ENCODE data around the gene E4F1.
"Not testable (repeated sequence)": the region's sequence is repeated elsewhere in the genome, so short reads cannot be mapped to it uniquely, and the experiment has no call there.

E4F1 gene

DNA sequence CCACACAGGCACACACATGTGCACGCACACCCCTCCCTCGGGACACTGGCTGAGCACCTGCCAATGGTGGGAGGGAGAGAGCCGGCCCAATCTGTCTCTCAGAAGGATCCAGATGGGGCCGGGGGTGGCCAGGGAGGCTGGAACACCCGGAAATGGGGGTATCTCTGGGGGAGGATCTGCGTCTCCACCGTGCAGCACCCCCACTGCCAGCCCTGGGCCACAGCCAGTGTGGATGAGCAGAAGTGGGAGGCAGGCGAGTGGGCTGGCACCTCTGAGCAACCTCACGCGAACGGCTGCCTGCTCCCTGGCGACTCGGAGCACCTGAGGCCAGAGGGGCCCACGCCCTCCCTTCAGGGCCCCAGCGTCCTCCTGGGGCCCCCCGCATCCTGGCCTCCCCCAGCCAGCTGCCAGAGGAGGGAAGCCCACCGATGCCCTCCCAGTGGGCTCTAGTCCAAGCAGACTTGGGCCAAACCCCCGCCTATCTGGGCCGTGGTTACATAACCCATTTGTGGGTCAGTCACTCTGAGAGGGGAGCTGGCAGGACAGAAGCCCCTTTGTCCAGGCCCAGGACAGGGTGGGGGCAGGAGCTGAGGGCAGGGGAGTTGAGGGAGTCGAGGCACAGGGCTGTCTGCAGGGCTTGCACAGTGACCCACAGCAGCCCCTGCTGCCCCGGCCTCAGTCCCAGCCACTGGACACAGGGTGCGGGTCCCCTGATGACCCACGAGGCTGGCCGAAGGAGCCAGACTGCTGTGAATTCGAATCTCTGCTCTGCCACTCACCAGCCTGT, 32.5 kb upstream of the E4F1 start:
- DNase-seq = no peak

DNA sequence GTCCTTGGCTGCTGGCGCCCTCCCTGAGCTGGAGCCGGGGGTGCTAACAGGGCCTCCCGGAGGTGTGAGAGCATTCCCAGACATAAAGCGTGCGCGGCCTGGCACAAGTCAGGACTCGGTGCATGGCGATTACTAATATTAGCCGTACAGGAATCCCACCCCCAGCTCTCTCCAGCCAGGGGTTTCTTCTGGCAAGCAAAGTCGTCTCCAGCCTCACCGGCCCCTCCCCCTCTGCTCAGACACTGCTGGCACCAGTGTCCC, 32.0 kb upstream of the E4F1 start:
- DNase-seq = no peak

DNA sequence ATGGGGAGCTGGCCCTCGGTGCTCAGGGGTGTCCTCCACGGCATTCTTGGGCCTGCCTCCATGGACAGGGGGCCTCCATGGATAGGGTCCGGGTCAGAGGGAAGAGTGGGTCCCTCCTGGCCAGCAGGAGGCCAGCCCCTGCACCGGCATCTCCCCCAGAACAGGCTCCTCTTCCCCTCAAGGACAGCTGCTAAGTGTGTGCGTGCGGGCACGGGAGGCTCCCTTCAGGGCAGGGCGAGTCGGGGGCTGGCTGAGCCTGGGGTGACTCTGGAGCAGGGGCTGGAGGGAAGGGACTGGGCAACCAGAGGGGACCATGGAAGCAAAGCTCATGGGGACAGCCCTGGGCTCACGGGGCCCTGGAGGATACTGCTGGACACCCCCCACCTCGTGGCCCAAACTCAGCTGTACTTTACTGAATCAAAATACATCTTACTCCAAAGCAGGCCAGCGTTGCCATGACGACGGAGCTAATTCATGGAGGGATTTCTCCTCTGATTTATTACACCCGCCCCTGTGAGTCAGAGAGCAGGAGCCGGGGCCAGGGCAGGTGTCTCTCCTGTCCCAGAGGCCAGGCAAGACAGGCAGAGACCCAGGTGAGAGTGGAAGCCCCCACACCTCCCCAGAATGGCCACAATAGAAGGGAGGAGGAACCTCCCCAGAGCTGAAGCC, 29.1 kb upstream of the E4F1 start:
- DNase-seq = no peak

DNA sequence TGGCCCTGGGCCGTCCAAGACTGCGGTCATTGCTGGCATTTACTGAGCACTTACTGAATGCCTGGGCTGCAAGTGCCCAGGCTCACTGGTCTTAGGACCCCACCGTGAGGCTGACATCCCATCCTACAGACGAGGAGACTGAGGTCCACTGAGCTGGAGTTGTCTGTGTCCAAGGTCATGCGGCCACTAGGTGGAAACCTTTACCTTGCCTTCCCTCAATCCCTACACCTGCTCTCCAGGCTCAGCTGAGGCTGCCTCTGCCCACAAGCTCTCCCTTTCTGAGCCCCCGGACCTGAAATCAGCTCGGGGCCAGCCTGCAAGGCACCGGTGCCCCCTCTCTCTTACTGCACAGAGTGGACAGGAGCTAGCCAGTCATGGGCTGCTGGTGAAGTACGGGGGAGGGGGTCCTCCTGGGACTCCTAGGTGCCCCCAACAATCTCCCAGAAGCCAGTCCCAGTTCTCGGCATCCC, 28.5 kb upstream of the E4F1 start:
- DNase-seq = peak; percentile 87

DNA sequence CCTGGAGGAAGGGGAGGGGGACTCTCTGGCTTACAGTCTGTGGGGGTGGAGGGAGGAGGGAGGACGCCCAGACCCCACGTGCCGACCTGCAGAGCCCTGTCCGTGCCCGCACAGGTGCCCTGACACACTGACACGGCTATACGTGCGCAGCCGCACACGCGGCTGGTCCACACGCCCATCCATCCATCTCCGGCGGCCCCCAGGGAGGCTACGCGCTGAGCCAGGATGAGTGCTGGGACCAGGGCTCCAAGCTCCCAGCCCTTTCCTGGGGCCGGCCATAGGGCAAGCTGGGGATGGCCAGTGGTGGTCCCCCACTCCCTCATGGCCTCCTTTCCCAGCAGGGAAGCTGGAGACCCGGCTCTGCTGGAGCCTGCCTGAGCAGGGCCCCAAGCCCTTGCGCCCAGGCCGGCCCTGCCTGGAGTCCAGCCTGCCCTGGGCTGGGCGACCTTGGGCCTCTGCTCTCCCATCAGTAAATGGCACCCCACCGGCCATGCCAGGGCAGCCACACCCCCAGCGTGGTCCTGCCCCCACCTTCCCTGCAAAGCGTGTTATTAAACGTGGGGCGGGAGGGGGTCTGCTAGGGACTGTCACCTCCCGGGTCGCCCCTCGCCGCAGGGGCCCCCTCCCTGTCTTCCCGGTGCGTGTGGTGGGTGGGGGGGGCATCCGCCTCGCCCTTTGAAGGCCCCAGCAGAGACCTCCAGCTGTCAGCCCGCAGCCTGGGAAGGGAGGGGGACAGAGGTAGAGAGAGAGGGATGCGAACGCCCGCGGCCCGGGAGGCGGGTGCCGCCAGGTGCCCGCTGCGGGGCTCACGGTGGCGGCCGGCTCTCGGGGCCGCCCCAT, 27.8 kb upstream of the E4F1 start:
- DNase-seq = no peak

DNA sequence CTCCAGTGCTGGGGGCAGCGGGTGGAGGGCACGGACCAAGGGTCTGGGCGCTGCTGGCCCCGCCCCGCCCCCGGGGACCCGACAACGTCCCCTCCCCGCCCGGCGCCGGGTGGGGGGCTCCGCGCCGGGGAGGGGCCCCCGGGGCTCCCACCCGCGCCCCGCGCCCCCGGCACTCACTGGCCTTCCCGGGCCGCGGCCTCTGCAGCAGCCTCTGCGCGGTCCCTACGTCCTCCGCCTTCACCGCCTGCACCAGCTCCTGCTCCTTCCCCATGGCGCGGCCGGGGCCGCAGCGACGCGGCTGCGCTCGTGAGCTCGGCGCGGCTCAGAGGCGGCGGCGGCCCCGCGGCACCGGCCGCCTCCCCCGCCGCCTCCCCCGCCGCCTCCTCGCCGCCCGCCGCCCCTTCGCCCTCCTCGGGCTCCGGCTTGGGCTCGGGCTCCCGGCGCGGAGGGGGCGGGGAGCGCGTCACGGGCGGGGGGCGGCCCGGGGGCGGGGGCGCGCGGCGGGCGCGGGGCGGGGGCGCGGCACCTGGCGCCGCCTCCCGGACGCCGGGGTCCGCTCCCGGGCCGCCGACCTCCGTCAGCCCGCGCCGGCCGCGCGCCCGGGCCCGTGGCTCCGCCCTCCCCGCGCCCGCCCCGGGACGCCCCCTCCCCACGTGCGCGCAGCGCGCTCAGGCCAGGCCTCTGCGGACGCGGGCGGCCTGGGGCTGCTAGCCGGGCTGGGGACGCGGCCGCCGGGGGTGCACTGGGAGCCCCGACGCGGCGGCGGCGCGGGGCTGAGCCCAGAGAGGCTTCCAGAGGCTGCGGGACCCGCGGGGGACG, 27.0 kb upstream of the E4F1 start, which contains the start of gene CASKIN1:
TSS of gene CASKIN1 (minus strand) at position 444 of the 819 bp plus-strand sequence. CDS start at position 271, 173 bp downstream.
- DNase-seq = no peak

DNA sequence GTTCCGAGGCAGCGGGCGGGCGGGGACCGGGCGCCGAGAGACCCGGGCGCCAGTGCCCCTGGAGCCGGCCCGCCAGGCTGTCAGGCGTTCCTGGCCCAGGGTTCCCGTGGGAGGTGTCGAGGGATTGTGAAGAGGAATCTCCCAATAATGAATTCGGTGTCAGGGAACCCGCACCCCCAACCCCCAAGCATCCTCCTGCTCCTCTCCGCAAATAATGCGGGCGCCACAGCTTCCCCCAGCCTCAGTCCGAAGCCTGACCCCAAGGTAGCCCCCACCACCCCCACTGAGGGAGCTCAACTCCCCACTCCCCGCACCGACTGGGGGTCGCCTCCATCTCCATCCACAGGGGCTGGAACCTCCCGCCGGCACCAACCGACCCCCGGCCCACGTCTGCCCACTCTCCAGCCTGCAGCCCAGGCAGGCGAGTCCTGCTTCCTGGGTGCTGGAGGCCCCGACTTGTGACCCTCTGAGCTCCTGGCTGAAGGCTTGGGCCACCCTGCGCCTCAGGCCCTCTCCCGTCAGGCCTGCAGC, 26.3 kb upstream of the E4F1 start:
- DNase-seq = no peak

DNA sequence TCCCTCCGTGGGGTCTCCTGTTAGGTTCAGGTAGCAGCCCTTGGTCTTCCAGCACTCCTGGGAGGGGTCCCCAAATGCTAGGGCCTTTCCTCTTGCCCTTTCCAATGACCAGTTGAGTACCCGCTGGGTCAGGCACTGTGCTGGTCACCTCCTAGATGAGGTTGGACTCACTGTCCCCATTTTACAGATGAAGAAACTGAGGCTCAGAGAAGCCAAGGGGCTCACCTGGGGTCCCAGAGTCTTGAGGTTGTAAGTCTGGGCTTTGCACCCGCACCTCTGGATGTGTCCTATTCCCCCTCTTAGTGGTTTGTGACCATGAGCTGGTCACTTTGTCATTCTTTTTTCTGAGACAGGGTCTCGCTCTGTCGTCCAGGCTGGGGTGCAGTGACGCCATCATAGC, 25.6 kb upstream of the E4F1 start:
- no peak for DNase-seq

DNA sequence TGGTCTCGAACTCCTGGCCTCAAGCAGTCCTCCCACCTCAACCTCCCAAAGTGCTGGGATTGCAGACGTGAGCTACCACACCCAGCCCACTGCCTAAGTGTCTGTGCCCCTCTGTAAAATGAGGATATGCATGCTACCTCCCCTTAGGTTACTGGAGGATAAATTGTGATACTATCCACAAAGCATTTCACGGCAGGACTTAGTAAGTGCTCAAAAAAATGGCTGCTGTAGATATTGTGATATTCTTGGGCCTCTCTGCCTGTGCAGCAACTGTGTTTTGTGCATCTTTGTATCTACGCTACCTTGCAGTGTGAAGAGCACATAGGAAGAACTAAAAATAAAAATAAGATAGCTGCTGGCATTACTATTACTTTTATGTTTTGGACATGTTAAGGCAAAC, 25.1 kb upstream of the E4F1 start:
- DNase-seq = no peak

DNA sequence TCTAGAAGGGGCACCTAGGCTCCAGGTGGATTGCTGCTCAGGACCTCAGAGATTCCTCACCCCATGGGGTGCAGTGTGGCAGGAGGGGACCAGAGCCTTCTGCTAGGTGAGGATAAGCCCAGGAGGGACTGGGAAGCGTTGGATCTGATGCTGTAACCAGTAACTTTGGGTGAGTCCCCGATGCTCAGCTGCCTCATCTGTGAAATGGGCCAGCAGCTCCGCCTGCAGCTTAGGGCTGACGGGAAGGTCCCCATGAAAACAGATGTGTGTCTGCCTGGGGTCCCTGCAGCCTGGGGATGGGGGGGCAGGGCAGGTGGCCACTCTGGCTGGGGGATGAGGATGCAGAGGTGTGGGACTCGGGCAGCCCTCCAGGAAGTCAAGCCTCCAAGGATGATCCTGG, 24.3 kb upstream of the E4F1 start:
- no peak for DNase-seq

DNA sequence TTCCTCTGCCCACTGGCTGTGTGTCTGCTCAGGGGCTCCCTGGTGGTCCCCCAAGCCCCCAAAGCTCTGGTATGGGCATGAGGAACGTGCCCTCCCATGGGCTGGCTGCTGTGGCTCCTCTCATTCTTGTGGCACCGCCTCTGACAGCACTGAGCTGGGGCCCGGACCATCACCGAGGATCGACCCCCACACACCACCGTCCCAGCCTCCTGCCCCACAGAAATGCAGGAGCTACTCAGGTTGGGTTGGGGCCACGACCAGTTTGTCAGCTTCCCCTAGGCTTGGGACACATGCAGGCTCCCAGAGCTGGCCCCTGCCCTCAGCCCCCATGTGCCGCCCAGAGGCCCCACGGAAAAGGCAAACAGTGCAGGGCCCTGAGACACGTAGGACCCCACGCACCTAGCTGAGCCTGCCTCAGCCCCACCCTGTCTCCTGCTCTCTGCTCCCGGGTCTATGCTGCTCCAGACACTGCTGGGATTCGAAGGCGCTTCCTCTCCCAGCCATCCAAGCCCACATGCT, 23.7 kb upstream of the E4F1 start:
- DNase-seq = no peak

DNA sequence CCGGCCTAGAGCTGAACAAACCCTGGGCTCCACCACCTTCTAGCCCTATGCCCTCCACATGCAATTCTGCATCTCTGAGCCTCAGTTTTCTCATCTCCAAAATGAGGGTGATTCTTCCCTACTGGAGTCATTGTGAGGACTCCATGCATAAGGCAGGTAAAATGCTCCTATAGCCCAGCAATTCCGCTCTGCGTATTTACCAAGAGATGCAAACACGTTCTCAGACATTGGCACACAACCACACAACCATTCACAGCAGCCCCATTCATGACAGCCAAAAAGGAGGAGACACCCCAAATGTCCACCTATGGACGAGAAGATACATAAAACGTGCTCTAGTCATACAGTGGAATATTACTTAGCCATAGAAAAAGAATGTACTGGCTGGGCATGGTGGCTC, 23.1 kb upstream of the E4F1 start:
- no peak for DNase-seq

DNA sequence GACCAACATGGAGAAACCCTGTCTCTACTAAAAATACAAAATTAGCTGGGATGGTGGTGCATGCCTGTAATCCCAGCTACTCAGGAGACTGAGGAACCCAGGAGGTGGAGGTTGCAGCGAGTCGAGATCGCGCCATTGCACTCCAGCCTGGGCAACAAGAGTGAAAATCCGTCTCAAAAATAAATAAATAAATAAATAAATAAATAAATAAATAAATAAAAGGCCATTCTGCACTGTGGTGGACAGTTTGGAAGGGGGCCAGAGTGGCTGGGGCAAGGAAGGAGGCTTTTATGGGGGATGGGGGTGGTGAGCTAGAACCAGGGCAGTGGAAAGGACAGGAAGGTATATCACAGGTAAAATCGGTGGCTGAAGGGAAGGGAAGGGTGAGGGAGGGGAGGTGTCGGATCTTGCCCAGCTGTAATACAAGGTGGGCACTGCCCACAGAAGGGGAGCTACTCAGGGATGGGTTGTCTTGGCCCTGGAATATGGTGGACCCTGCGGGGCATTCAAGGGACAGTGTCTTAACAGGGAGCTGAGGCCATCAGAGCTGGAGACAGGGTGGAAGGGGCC, 20.2 kb upstream of the E4F1 start:
- not testable (repeated sequence) for DNase-seq

DNA sequence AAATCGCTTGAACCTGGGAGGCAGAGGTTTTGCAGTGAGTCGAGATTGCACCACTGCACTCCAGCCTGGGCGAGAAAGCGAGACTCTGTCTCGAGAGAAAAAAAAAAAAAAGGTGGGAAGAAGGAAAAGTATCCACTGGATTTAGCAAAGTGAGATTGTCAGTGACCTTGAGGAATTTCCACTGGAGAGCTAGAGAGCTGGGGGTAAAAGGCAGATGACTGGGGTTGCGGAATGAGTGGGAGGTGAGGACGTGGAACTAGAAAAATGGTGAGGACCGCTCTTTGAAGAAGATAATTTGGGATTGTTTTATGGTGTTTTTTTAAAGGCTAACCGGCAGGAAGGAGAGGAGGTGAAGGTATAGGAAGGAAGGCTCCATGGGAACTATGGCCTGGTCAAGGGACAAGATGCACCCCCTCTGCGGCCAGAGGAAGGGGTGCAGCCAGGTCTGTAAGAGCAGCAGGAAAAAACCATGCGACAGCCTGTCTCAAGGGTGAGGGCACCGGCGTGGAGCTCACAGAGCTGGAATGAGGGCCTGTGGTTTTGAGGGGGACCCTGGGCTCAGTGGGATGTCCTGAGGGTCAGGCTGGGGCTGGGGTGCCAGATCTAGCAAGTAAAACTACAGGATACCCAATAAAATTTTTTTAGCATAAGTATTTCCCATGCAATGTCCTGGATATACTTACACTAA, 18.8 kb upstream of the E4F1 start:
- DNase-seq = no peak

DNA sequence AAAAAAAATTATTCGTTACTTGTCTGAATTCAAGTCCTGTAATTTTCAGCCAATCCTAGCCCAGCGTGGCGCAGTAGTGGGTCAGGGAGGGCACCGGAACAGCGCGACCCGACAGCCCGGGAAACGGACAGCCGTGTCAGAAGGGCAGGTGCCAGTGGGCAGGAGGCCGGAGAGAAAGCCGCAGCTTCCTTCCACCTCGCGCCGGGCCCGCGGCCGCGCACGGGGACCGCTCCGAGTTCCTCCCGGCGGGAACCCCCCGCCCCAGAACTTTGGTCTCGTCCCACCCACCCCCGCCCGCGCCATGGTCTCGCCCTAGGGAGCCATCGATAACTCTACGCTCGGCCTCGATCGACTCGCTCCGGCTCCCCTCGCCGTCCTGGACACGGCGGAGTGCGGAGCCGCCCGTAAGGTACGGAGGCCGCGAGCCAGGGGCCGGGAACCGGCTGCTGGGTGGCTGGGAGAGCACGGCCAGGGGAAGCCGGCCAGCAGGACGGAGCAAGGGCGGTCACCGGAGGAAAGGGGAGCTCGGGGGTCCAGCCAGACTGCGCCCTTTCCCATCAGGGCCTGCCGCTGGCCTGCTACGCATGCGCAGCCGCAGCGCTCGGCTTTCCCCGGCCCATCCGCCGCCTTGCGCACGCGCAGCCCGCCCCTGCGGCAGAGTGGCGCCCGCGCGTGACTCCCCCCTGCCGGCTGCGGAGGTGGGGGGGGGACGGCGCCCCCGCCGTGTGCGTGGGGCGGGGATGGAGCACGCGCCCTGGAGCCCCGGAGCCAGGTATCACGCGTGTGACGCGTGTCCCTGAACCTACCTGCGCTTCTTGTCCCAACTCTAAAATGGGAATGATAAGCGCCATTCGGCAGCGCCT, 18.1 kb upstream of the E4F1 start, which contains the start of gene MLST8:
TSS of gene MLST8 (plus strand) at position 351 of the 863 bp plus-strand sequence. CDS start 632 bp downstream, outside the sequence.
- peak; percentile 84 for DNase-seq

DNA sequence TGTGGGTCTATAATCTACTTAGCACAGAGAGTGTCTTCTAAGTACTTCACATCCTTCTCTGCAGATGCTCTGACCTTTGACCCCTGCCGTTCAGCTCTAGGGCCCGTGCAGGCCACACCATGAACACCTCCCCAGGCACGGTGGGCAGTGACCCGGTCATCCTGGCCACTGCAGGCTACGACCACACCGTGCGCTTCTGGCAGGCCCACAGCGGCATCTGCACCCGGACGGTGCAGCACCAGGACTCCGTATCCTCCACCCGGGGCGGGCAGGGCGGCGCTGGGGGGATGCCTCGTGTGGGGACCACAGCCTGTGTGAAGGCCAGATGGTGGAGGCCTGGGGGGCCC, 17.5 kb upstream of the E4F1 start:
- DNase-seq = no peak

DNA sequence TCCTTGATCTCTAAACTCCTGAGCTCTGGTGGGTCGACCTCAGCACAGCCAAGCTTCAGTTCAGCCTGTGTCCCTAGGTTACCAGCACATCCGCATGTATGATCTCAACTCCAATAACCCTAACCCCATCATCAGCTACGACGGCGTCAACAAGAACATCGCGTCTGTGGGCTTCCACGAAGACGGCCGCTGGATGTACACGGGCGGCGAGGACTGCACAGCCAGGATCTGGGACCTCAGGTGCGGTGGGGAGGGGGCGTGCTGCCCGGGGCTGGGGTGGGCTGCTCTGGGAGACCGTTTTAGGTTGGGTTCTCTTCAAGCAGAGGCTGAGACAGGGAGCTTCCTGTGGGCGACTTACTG, 17.0 kb upstream of the E4F1 start:
- DNase-seq = no peak

DNA sequence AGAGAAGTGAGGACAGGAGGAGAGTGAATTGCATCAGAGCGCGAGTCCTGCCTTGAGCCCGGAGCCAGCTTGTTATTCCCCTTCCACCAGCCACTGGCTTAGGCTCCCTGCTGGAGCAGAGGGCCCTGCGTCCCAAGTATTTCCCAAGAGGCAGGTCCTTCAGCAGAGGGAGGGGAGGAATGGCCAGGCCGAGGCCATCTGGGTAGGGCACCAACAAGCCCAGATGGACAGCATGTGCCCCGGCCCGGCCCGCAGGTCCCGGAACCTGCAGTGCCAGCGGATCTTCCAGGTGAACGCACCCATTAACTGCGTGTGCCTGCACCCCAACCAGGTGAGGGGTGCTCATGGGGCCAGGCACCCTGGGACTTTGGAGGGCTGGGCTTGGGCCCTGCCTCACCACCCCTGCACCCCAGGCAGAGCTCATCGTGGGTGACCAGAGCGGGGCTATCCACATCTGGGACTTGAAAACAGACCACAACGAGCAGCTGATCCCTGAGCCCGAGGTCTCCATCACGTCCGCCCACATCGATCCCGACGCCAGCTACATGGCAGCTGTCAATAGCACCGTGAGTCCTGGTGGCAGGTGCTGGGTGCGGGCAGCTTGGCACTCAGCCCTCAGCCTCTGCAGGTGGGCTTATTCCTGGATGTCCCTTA, 16.5 kb upstream of the E4F1 start:
- DNase-seq = no peak

DNA sequence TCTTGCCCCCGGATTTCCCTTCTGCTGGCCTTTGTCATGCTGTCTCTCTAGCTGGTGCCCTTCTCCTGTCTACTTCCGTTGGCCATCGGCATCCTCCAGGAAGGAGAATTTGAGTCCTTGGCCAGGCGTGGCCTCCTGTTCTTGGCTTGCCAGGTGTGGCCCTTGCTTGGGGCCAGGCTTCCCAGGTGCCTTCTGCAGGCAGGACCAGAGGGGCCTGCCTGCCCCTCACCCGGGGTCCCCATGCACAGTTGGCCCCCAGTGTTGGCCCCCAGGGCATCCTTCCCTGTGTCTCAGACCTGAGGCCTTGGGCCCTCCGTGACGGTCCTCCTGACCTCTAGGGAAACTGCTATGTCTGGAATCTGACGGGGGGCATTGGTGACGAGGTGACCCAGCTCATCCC, 15.5 kb upstream of the E4F1 start:
- DNase-seq = no peak

DNA sequence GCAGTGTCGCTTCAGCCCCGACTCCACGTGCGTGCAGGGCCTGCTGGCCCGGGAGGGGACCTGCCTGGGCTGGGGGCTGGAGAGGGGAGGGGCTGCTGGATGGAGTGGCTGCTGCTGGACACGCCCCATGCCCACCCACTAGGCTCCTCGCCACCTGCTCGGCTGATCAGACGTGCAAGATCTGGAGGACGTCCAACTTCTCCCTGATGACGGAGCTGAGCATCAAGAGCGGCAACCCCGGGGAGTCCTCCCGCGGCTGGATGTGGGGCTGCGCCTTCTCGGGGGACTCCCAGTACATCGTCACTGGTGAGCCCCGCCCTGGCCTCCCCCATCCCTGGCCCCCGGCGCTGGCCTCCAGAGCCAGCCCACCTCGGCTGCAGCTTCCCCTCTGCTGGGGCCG, 15.1 kb upstream of the E4F1 start:
- no peak for DNase-seq
